Vagina (tissue), 2 donors: ENCODE data around the gene ZNF557.

ENCODE experiments used
- CTCF ChIP-seq, 3 experiments: fragments of 450-650 bp in 2 of 3; fragments of 200-600 bp in 1 of 3; sonication (generic) in 1 of 3; IDR thresholded peaks; one replicate each; pipeline ENCODE4 v1.5.1; 2017 to 2019; ENCODE audit warnings: antibody characterized with exemption in 3 of 3, mild to moderate bottlenecking in 2 of 3, moderate library complexity in 2 of 3
- POLR2A ChIP-seq, 2 donors: fragments of 450-650 bp; IDR thresholded peaks; one replicate each; pipeline ENCODE4 v1.6.1; 2017; ENCODE audit warnings: antibody characterized with exemption in 2 of 2, mild to moderate bottlenecking in 2 of 2, moderate library complexity in 2 of 2
- POLR2AphosphoS5 ChIP-seq, 2 donors: sonication (generic); formaldehyde crosslinking; IDR thresholded peaks; one replicate each; pipeline ENCODE4 v1.9.0; 2017; ENCODE audit warnings: antibody characterized with exemption in 2 of 2, mild to moderate bottlenecking in 2 of 2, low read depth in 1 of 2; ENCODE audit not compliant: insufficient read depth in 1 of 2

GRCh38 chr19:7078008-7078407, 8.5 kb downstream of the ZNF557 start:
- no peak for TF ChIP-seq POLR2A (IDR thresholded peaks at IDR 0.05)
- TF ChIP-seq CTCF (IDR thresholded peaks at IDR 0.05) = no peak
- no peak for TF ChIP-seq POLR2AphosphoS5 (IDR thresholded peaks at IDR 0.05; ENCODE audit: insufficient read depth in 1 of 2, low read depth in 1 of 2)
